ENCODE data around the gene TMEM244.

GRCh38 chr6:129872586-129872985, 11.5 kb upstream of the TMEM244 start:
- TF ChIP-seq CTCF (IDR thresholded peaks at IDR 0.05 in 8 of 11, conservative IDR thresholded peaks at IDR 0.05 in 3 of 11): no peak
- no peak for TF ChIP-seq POLR2A (IDR thresholded peaks at IDR 0.05)
